Activated CD4-positive, alpha-beta T cell treated with anti-CD3 and anti-CD28 coated beads for 48 hours (primary cell): Measurements from ENCODE around the gene ZNF496.
A peak's percentile ranks its signal among the peaks of the same experiment; 100 is the strongest.
"Not testable (repeated sequence)": the region's sequence is repeated elsewhere in the genome, so short reads cannot be mapped to it uniquely, and the experiment has no call there.

Experiments used
- DNase-seq: peaks from one replicate; pipeline ENCODE4 v3.0.0-alpha.2; 2020

ZNF496 gene

DNA sequence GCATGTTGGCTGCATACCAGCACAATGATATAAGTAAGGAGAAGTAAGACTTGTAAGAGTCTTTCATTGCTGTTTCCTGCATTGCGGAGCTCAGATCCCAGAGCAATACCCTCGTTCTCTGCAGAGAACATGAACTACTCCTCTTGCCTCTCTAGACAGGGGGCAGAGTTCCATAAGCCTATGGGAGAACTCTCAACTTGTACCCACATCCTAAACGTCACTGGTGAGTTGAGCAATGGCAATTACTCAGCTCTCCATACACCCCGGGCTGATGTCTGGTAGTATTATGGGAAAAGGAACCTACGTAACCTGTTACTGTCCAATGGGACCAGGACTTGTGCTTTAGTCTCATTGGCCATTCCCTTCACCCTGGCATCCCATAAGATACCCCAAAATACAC lies 27.3 kb upstream of the ZNF496 start:
- no peak for DNase-seq

DNA sequence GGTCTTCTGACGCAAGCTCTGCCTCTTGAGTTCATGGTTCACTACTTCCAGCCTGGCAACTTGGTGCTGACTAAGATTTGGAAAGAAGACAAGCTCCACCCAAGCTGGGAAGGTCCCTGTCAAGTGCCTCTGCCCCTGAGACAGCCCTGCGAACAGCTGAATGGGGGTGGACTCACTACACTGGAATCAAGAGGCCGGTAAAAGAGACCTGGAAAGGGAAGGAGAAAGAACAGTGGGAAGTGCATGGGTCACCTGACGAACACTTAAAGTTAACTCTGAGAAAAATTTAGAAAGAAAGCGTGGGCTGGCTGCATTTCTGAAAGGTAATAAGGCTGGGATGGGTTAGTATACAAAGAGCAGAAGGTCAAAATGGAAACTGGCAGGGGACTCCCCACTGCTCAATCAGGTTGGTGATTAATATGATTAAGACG lies 26.1 kb upstream of the ZNF496 start:
- DNase-seq = peak; percentile 21

GRCh38 chr1:247357052-247357780 lies 25.5 kb upstream of the ZNF496 start:
- DNase-seq = no peak

DNA sequence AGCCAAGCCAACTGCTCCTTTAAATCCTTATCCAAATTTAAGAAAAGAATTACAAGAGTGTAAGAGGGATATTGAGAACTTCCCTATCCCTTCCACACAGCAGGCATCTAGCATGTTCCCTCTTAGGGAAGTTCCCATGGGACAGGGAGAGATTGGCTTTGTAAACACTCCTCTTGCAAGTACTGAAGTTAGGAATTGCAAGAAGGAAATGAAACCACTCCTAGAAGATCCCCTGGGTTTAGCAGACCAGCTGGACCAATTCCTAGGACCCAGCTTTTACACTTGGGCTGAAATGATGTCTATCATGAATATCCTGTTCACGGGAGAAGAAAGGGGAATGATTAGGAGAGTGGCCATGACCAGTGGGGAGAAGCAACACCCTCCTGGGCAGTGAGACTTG lies 23.5 kb upstream of the ZNF496 start:
- DNase-seq = not testable (repeated sequence)

GRCh38 chr1:247352175-247352574 lies 20.5 kb upstream of the ZNF496 start:
- DNase-seq = no peak

DNA sequence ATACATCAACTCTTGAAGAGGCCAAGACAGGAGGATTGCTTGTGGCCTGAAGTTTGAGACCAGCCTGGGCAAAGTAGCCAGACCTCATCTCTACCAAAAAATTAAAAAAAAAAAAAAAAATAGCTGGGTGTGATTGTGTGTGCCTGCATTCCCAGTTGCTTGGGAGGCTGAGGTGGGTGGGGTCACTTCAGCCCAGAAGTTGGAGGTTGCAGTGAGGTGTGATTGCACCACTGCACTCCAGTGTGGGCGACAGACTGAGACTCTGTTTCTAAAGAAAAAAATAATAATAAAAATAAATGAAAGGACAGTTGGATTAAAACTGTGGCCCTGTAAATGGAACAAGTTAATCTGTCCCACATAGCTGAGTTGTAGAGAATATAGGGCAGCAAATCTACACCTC lies 18.9 kb upstream of the ZNF496 start:
- DNase-seq = no peak

- no peak for DNase-seq
Observed at GRCh38 chr1:247347477-247348222, 16.0 kb upstream of the ZNF496 start.

DNA sequence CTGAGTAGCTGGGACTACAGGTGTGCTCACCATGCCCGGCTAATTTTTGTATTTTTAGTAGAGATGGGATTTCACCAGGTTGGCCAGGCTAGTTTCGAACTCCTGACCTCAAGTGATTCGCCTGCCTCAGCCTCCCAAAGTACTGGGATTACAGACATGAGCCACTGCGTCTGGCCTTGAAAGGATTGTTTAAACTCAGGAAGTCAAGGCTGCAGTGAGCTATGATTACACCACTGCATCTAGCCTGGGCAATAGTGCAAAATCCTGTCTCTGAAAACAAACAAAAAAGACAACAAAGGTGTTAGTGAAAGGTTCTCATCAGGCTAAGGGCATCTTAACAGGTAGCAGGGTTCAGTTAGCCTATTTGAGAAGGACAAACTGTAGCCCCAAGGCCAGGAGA lies 14.2 kb upstream of the ZNF496 start:
- DNase-seq = no peak

- DNase-seq = no peak
Observed at GRCh38 chr1:247343801-247344200, 12.1 kb upstream of the ZNF496 start.

GRCh38 chr1:247338723-247339275 lies 7.1 kb upstream of the ZNF496 start:
- DNase-seq = no peak

GRCh38 chr1:247337961-247338360 lies 6.3 kb upstream of the ZNF496 start:
- no peak for DNase-seq

GRCh38 chr1:247337250-247337746 lies 5.6 kb upstream of the ZNF496 start:
- no peak for DNase-seq

GRCh38 chr1:247336390-247336789 lies 4.7 kb upstream of the ZNF496 start:
- no peak for DNase-seq

DNA sequence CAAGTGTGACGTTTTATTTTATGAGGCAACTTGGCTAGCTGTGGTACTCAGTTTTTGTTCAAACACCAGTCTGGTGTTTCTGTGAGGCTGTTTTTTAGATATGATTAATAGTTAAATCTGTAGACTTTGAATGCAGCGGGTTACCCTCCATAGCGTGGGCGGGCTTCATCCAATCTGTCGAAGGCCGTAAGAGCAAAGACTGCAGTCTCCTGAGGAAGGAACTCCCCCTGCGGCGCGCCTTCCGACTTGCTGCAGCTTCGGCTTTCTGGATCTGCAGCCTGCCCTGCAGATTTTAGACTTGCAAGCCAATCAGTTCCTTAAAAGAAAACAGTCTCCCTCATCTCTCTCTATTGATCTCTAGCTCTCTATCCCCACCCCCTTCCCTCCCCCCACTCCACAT lies 4.2 kb upstream of the ZNF496 start:
- no peak for DNase-seq

- DNase-seq = no peak
Observed at GRCh38 chr1:247334378-247335133, 2.9 kb upstream of the ZNF496 start.

GRCh38 chr1:247332623-247333361 lies 1.1 kb upstream of the ZNF496 start:
- no peak for DNase-seq

GRCh38 chr1:247332215-247332622 lies 552 bp upstream of the ZNF496 start:
- DNase-seq = peak; percentile 73

DNA sequence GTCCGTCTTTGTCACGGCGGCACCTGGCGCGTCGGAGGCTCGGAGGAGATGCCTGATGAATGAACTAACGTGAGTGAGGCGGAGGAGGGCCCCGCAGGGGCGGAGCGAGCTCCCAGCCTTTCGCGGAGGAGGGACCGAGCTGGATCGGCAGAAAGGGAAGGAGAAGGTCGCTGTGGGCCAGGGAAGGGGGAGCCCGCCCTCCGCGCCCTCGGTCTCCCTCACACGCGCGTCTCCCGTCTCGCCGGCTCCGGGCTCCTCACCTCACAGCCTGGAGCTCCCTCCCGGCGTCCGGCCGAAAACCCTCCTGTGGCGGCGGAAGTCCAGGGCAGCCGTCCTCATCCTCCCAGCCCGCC lies 519 bp downstream of the ZNF496 start:
- peak; percentile 83 for DNase-seq

DNA sequence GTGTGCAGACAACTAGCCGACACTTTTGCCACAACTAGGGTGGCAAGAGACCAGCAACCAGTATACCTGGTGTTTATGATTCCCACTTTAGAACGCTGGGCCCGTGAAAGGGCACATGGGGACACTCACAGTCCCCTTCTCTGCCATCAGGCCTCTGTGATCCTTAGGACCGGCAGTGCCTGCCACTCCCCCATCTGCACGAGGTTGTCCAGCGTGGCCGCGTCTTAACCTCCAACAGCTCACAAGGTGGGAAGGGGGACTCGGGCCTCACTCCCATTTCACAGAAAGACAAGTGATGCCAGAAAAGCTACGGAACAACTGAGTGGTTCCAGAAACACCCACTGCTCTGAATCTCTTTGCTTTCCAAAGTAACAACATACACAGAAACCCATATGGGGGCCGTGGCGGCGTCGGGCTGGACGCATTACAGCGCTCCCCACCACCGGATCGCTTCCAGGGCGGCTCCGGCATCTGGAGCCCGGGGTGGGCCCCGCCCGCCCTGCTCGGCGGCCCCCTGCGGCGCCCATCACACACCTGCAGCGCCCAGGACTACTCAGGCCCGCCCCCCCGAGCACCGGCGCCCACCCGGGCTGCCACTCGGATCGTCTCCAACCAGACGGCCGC lies 1.0 kb downstream of the ZNF496 start:
- no peak for DNase-seq

- no peak for DNase-seq
Observed at GRCh38 chr1:247329097-247329617, 2.5 kb downstream of the ZNF496 start.

- DNase-seq = no peak
Observed at GRCh38 chr1:247328311-247328710, 3.4 kb downstream of the ZNF496 start.
